Measurements from ENCODE around the gene ATP5F1B.

GRCh38 chr12:56678852-56679251 lies 33.1 kb upstream of the ATP5F1B start:
- TF ChIP-seq POLR2AphosphoS5 (IDR thresholded peaks at IDR 0.05; ENCODE audit: low read depth, low read length) (no peak), EZH2phosphoT487 (IDR thresholded peaks at IDR 0.05; ENCODE audit: borderline replicate concordance) (no peak), CTCF (IDR thresholded peaks at IDR 0.05 in 2 of 3, conservative IDR thresholded peaks at IDR 0.05 in 1 of 3; ENCODE audit: borderline replicate concordance in 1 of 3, insufficient read depth in 1 of 3, low read depth in 2 of 3, low read length in 2 of 3) (no peak), RAD21 (IDR thresholded peaks at IDR 0.05; ENCODE audit: low read depth) (no peak), ZBTB33 (IDR thresholded peaks at IDR 0.05; ENCODE audit: extremely low read depth, insufficient replicate concordance, low read length) (no peak), EZH2 (IDR thresholded peaks at IDR 0.05) (no peak), ZFX (IDR thresholded peaks at IDR 0.05) (no peak), REST (IDR thresholded peaks at IDR 0.05; ENCODE audit: low read depth) (no peak), CEBPB (IDR thresholded peaks at IDR 0.05; ENCODE audit: low read depth) (no peak), TCF7L2 (IDR thresholded peaks at IDR 0.05; ENCODE audit: borderline replicate concordance, extremely low read depth, insufficient read depth, insufficient read length) (no peak), POLR2A (IDR thresholded peaks at IDR 0.05; ENCODE audit: borderline replicate concordance, extremely low read depth, insufficient read depth, insufficient read length) (no peak), ZNF274 (IDR thresholded peaks at IDR 0.05; ENCODE audit: low read depth, low read length) (no peak), YY1 (IDR thresholded peaks at IDR 0.05; ENCODE audit: extremely low read depth, insufficient replicate concordance, low read depth, low read length) (no peak)

Measured in HCT116 (cell line).